Fibroblast of skin of back (primary cell): Measurements from ENCODE around the gene NDUFB11.
"Not testable (repeated sequence)": the region's sequence is repeated elsewhere in the genome, so short reads cannot be mapped to it uniquely, and the experiment has no call there.

Source experiments
- DNase-seq: peaks from one replicate; pipeline ENCODE4 v3.0.0-alpha.2; 2013

NDUFB11 gene

DNA sequence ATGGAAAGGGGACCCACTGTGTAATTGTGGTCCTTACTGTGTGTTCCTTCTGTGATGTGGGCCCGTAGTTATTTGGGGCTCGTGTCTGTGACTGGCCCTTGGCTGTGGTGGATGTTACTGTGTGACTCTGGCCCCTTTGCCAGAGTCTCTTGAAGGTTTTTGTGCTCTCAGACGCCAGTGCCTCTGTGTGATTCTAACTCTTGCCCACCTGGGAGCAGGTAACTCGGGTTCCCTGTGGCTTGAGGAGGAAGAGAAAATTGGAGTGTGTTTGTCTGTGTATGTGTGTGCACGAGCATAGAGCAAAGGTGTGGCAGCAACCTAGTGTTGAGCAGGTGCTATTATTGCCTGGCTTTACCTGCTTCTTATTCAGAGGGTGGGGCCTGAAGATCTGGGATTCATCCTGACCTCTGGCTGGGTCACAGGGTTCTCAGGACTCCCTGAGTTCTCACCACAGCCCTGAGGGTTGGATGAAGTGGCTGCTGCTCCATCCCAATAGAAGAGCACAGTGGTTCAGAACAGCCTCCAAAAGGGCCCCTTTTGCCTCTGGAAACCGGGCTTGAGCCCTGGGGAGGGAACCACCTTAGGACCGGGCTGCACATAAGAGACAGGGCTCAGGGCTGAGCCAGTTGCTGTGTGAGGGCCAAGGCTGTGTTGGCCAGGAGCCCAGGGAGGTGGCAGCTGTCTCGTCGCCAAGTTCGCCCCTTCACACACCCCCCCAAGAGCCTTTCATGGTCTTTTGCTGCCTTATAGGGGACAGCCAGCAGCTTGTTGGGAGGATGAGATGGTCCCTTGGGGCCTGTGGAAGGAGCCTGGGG, 1.8 kb upstream of the NDUFB11 start:
- DNase-seq = no peak

DNA sequence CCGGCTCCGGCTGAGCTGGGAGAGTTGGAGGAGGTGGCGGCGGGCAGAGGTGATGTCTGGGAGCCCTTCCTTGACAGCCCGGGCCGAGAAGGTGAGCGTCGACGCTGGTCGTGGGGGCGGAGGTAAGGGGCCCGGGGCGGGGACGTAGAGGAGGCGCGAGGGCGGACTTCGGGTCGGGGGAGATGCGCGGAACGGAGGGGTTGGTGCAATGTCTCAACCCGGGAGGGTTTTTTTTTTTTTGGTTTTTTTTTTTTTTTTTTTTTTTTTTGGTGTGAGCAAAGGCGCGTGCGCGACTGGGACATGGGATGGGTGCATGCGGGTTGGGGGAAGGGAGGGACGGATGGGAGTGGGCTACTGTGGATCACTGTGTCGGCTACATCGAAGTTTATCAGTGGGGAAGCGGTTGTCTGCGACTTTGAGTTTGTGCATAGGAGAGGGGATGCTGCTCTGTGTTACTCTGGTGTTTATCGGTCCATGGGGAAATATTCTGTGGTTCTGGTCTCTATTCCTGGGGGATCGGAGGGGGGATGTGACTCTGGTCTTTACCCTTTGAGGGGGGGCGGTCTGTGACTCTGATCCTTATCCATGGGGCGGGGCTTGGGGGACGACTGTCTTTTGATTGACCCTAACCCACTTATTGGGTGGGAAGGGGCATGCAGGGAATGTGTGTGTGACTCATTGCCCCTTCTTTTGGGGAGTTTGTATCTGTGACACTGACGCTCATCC, 1.1 kb upstream of the NDUFB11 start:
- no peak for DNase-seq

DNA sequence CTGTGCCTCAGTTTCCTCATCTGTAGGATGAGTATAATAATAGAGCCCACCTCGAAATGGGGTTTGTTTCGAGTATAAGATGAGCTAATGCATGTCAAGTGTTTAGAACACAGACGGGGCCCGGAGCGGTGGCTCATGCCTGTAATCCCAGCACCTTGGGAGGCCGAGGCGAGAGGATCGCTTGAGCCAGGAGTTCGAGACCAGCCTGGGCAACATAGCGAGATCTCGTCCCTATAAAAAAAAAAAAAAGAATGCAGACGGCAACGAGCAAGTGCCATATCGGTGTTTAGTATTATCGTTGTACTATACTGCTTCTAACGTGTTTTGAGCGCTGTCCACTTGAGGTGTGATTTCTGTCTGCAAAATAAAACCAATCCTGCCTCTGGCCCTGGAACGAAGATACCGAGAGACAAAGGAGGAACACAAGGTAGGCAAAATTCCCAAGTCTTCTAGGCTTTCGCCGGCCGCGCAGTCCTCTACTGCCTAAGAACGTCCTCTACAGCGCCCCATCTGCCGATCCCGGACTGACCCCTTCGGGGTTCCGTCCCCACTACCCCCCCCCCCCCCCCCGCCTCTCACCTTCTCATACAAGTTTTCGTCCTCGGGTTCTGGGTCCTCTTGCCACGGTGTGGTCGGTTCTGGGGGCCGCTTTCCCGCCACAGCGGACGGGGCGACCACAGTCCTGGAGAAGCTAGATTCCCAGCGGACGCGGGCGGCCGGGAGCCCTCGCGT, 442 bp downstream of the NDUFB11 start:
- DNase-seq = peak; percentile 38

DNA sequence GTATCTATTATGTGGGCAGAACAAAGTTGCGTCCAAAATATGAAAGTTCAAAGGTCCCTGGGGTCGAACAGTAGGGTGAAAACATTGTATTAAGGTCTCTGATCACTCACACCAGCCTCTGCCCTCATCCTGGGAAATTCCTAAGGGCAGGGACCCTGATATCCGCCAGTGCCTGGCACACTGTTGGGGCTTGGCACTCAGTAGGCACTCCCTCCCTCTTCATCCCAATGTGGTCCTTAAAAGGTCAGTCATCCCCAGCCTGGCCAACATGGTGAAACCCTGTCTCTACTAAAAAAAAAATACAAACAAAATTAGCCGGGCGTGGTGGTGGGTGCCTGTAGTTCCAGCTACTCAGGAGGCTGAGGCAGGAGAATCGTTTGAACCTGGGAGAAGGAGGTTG, 6.3 kb downstream of the NDUFB11 start:
- DNase-seq = no peak

DNA sequence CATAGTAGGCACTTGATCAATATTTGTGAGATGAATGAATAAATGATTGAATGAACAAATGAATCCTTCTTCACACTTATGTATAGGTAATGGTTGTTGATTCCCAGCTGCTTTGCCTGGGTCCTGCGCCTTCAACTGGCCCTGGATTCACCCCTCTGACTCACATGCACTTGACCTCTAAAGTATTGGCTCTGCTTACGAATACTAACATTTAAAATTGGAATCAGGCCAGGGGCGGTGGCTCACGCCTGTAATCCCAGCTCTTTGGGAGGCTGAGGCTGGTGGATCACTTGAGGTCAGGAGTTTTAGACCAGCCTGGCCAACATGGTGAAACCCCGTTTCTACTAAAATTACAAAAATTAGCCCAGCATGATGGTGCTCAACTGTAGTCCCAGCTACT, 8.9 kb downstream of the NDUFB11 start:
- not testable (repeated sequence) for DNase-seq

DNA sequence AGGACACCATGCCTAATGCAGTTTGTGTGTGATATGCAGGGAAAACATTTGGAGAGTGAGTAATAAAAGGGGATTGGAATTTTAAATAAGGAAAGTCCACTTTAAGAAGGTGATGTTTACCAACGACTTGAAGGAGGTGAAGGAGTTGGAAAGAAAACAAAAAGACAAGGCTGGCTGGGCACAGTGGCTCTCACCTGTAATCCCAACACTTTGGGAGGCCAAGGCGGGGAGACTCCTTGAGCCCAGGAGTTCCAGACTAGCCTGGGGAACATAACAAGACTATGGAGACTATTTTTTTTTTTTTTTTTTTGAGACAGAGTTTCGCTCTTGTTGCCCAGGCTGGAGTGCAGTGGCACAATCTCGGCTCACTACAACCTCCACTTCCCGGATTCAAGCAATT, 11.0 kb downstream of the NDUFB11 start:
- no peak for DNase-seq

DNA sequence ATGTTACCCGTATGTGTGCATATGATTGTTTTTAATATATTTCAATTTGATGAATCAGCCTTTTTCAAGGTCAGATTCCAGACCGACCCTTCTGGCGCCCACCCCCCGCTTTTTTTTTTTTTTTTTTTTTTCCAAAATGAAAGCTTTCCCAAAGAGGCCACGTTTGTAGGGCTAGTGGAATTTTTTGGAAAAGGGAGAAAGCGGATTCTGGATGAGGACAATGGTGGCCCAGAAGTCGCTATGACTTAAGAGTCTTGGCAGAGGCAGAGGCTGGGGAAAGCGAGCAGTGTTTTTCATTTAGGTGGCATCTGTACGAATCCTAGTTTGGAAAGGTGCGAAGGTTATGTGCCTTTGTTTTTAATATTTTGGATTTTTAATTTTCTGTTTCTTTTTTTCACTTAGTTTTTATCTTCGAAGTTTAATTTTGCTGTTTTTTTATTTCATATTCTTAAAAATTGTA, 14.6 kb downstream of the NDUFB11 start:
- no peak for DNase-seq

DNA sequence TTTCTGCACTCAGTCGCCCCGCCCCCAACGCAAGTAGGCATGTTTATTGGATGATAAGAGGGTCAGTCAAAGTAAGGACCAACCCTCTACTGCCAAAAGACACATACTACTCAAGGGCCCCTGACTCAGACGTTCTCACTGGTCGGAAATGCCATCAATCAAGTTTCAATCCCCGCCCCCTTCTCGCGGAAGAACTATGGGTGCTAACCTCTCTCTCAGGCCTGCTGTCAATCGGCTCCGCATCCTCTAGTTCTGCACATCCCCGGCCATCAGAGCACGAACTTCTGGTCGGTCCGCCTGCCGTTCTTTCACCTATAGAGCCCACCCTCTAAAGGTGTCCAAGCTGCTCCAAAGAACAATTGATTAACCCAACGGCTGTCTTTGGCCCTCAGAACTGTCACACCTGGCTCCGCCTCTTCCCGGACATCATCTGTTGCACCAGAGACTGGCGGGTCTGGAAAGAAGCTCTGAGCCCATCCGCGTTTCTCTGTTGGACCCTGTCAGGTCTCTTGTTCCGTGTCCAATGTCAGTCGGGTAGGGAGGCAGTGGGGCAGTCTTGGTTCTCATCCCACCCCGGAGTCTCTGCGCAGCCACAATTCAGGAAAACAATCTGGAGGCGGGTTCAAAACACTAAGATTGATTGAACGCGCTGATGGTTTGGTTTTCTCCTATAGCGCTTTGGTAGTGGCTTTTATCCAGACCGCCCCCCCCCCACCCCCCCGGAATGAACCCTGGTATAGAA, 15.2 kb downstream of the NDUFB11 start:
- peak; percentile 96 for DNase-seq

DNA sequence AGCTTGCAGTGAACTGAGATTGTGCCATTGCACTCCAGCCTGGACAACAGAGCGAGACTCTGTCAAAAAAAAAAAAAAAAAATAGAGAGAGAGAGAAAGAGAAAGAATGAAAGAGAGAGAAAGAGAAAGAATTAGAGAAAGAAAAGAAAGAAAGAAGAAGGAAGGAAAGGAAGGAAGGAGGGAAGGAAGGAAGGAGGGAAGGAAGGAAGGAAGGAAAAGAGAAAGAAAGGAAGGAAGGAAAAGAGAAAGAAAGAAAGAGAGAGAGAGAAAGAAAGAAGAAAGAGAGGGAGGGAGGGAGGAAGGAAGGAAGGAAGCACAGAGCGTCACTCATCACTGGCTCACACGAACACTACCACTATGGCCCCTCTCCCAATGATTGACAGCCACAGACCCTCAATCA, 20.0 kb downstream of the NDUFB11 start:
- not testable (repeated sequence) for DNase-seq

DNA sequence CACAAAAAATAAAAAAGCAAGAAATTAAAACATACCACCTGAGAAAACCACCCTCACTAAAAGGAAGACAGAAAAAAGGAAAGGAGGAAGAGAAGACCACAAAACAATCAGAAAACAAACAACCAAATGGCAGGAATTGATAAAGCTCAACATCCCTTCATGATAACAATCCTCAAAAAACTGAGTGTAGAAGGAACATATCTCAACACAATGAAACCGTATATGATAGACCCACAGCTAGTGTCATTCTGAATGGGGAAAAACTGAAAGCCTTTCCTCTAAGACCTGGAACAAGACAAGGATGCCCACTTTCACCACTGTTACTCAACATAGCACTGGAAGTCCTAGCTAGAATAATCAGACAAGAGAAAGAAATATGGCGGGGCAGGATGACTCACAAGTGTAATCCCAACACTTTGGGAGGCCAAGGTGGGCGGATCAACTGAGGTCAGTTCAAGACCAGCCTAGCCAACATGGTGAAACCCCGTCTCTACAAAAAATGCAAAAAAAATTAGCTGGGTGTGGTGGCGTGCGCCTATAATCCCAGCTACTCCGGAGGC, 27.9 kb downstream of the NDUFB11 start:
- DNase-seq = not testable (repeated sequence)

DNA sequence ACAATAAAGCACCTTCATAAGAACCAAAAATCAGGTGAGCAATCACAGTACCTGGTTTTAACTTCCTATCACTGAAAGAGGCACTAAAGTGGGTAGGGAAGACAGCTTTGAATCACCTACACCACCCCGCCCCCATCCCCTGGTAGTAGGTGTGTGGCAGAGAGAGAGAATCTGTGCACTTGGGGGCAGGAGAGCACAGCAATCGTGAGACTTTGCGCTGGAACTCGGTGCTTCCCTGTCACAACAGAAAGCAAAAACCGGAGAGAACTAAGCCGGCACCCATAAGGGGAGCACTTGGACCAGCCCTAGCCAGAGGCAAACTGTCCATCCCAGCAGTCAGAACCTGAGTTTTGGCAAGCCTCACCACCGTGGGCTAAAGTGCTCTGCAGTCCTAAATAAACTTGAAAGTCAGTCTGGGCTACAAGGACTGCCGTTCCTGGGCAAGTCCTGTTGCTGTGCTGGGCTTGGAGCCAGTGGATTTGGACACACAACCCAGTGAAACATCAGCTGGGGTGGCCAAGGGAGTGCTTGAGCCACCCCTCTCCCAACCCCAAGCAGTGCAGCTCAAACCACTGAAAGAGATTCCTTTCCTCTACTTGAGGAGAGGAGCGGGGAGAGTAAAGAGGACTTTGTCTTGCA, 32.1 kb downstream of the NDUFB11 start:
- no peak for DNase-seq

DNA sequence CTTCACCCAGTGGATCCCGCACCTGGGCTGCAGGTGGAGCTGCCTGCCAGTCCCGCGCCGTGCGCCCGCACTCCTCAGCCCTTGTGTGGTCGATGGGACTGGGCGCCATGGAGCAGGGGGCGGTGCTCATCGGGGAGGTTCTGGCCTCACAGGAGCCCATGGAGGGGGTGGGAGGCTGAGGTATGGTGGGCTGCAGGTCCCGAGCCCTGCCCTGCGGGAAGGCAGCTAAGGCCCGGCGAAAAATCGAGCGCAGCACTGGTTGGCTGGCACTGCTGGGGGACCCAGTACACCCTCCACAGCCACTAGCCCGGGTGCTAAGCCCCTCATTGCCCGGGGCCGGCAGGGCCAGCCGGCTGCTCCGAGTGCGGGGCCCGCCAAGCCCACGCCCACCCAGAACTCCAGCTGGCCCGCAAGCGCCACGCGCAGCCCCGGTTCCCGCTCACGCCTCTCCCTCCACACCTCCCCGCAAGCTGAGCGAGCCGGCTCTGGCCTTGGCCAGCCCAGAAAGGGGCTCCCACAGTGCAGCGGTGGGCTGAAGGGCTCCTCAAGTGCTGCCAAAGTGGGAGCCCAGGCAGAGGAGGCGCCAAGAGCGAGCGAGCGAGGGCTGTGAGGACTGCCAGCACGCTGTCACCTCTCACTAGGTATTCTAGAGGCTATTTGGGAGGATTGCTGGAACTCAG, 33.4 kb downstream of the NDUFB11 start:
- DNase-seq = not testable (repeated sequence)

DNA sequence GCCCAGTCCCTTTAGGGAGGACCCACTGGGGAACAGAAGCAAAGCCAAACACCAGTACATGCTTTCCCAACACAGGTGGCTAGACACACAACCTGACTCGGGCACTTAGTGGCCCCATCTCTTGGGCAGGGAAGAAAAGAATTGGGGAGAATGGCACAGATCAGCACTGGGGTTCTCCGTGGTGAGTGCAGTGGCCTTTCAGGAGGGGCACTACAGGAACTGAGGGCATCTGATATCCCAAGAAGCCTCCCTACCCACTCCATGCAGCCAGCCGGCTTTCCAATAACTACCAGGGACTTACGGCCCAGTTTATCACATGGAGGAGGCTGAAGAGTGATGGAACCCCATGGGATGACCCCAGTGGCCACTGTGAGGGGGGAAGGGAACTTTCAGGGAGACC, 43.3 kb downstream of the NDUFB11 start:
- DNase-seq = no peak

DNA sequence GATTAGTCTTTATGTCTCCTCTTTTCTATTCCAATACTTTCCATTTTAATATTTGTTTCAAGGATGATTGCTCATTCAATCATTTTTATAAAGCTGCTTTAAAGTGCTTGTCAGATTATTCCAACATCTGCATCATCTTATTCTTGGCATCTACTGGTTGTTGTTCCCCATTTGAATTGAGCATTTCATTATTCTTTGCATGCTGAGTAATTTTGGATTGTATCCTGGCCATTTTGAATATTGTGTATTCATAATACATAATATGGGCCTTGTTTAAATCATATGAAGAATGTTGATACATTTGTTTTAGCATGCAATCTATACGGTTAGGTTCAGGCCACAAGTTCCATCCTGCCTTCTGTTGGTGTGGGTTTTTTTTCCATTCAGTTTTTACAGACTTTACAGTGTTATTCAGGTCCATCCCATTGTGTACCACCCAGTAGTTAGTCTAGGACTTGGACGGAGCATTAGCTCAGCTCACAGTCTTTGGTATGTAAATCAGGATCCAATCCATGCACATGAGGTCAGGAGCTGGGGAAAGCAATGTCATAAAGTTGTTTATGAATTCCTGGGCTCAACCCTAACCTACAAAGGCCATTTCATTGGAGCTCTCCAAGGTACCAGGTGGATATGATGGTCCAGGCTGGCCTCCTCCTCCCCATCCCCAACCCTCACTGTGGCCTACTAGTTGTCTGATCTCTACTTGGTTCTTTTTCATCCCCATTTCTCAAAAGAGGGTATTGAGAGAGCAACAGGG, 46.0 kb downstream of the NDUFB11 start:
- DNase-seq = no peak

DNA sequence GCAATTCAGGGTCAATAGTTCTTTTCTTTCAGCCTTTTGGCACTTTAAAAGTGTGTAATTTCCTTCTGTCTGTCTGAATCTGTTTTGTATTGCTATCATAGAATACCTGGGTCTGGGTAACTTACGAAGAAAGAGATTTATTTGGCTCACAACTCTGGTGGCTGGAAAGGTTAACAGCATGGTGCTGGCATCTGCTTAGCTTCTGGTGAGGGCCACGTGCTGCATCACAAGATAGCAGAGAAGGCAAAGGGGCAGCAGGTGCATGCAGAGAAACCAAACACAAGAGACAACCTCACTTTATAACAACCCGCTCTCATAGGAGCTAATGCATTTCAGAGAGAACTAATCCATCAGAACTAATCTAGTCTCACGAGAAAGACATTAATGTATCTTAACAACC, 47.5 kb downstream of the NDUFB11 start:
- no peak for DNase-seq

DNA sequence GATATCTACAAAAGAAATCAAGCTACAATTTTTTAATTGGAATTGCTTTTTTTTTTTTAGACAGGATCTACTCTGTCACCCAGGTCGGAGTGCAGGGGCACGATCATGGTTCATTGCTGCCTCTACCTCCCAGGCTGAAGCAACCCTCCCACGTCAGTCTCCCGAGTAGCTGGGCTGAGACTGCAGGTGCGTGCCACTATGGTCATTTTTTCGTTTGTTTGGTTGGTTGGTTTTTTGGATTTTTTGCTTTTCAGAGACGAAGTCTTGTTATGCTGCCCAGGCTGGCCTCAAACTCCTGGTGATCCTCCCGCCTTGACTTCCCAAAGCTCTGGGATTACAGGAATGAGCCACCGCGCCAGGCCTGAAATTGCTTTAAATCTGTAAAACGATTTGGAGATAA, 50.6 kb downstream of the NDUFB11 start:
- no peak for DNase-seq

DNA sequence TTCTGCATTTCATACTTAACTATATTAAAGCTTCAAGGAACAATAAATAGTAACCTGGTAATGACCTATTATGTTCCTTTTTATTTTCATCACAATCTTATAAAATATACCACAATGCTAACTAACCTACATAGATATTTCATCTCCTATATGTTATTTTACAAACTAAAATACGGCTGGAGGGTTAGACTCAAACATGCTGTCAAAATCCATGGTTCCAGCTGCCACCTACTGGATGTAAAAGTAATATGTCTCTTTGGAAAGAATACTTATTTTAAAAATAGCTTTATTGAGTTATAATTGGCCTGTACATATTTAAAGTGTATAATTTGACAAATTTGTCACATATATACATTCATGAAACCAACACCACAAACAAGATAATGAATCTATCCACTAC, 51.3 kb downstream of the NDUFB11 start:
- peak; percentile 22 for DNase-seq
